H1 (cell line): ENCODE data around the gene MLPH. TPM values are rescaled to one million over a fixed set of nuclear protein-coding genes. Genes with fewer than 3 reads are reported as not detected.

Experiments
- CTCF ChIA-PET: fragments of 300-600 bp; sonication (Branson Sonifier 250); formaldehyde crosslinking; loops from one replicate; lab custom pipeline; 2021; ENCODE audit not compliant: partially characterized antibody; lab: Charles Lee
- POLR2A ChIA-PET: fragments of 300-600 bp; sonication (Branson Sonifier 250); formaldehyde crosslinking; loops from one replicate; lab custom pipeline; 2021; ENCODE audit warnings: inconsistent platforms; ENCODE audit not compliant: partially characterized antibody; lab: Charles Lee
- DNase-seq, 2 experiments: peaks; one replicate each; pipeline versions ENCODE4 v3.0.0 to v3.0.0-alpha.2; 2010 to 2022; ENCODE audit warnings: low spot score in 2 of 2, low read depth in 1 of 2, mixed read lengths in 1 of 2
- FAIRE-seq: peaks from 2 replicates; lab custom pipeline; 2011; peaks lifted over from hg19 to GRCh38; lab: Jason Lieb, UNC
- H2AFZ ChIP-seq: 2 replicates; pipeline ENCODE4 v1.8.1; 2012; ENCODE audit warnings: low read length, inconsistent platforms
- H2AK5ac ChIP-seq: 2 replicates; pipeline ENCODE4 v1.6.1; 2013; ENCODE audit warnings: low read depth, low read length
- H2BK120ac ChIP-seq: replicated peaks from 2 replicates; pipeline ENCODE3; 2013; ENCODE audit warnings: low read depth, low read length, inconsistent platforms
- H2BK12ac ChIP-seq: 2 replicates; pipeline ENCODE4 v1.6.1; 2013; ENCODE audit warnings: low read depth, low read length
- H2BK15ac ChIP-seq: 2 replicates; pipeline ENCODE4 v1.6.1; 2013; ENCODE audit warnings: low read length
- H2BK20ac ChIP-seq: 2 replicates; pipeline ENCODE4 v1.6.1; 2013; ENCODE audit warnings: low read length
- H2BK5ac ChIP-seq: 2 replicates; pipeline ENCODE4 v1.6.1; 2013; ENCODE audit warnings: low read depth, low read length
- H3K14ac ChIP-seq: 2 replicates; pipeline ENCODE4 v1.6.1; 2013; ENCODE audit warnings: inconsistent platforms; ENCODE audit not compliant: insufficient read length
- H3K18ac ChIP-seq: 2 replicates; pipeline ENCODE4 v1.6.1; 2013; ENCODE audit warnings: low read length; ENCODE audit errors: extremely low read depth
- H3K23ac ChIP-seq: 2 replicates; pipeline ENCODE4 v1.6.1; 2013; ENCODE audit warnings: inconsistent platforms; ENCODE audit not compliant: insufficient read length
- H3K23me2 ChIP-seq: 2 replicates; pipeline ENCODE4 v1.6.1; 2013; ENCODE audit warnings: low read depth, low read length
- H3K27ac ChIP-seq: 2 replicates; pipeline ENCODE4 v1.6.1; 2011; ENCODE audit warnings: low read depth, low read length, inconsistent platforms
- H3K27me3 ChIP-seq, 4 experiments: replicated peaks in 1 of 4; 1 replicate in 1 of 4; 2 replicates in 3 of 4; pipeline versions ENCODE4 v1.6.1 to v1.8.1; 2011 to 2013; ENCODE audit warnings: low read length in 3 of 4, mild to moderate bottlenecking in 3 of 4, inconsistent platforms in 2 of 4, mixed read lengths in 2 of 4, moderate library complexity in 1 of 4; ENCODE audit not compliant: control insufficient read depth in 3 of 4, insufficient read depth in 3 of 4; ENCODE audit errors: extremely low read depth in 1 of 4
- H3K36me3 ChIP-seq, 4 experiments: 2 replicates each; pipeline versions ENCODE4 v1.6.1 to v1.8.1; 2011 to 2013; ENCODE audit warnings: mild to moderate bottlenecking in 4 of 4, low read length in 3 of 4, moderate library complexity in 2 of 4, control low read depth in 1 of 4, inconsistent platforms in 1 of 4; ENCODE audit not compliant: insufficient read depth in 4 of 4, control insufficient read depth in 2 of 4
- H3K4ac ChIP-seq: replicated peaks from 2 replicates; pipeline ENCODE3; 2013; ENCODE audit warnings: low read length, low read depth, mixed read lengths, inconsistent platforms; ENCODE audit not compliant: insufficient read length
- H3K4me1 ChIP-seq, 4 experiments: replicated peaks in 1 of 4; 1 replicate in 1 of 4; 2 replicates in 3 of 4; pipeline versions ENCODE4 v1.6.1 to v1.8.1; 2011 to 2013; ENCODE audit warnings: low read length in 3 of 4, inconsistent platforms in 2 of 4, mixed read lengths in 1 of 4; ENCODE audit not compliant: insufficient read depth in 4 of 4, control insufficient read depth in 3 of 4
- H3K4me2 ChIP-seq, 2 experiments: 2 replicates each; pipeline versions ENCODE4 v1.6.1 to v1.8.1; 2011 to 2013; ENCODE audit warnings: low read depth in 2 of 2, low read length in 2 of 2, control low read depth in 1 of 2, inconsistent platforms in 1 of 2, mild to moderate bottlenecking in 1 of 2; ENCODE audit not compliant: insufficient read depth in 1 of 2
- H3K4me3 ChIP-seq, 4 experiments: fragments of 200-600, 300-600 bp in 1 of 4; sonication (generic), shearing (Covaris generic), sonication (Bioruptor Twin) in 1 of 4; 2 replicates each; pipeline versions ENCODE4 v1.5.1 to v1.8.1; 2011 to 2016; ENCODE audit warnings: low read length in 4 of 4, low read depth in 3 of 4, control low read depth in 2 of 4, inconsistent platforms in 2 of 4, mild to moderate bottlenecking in 2 of 4, mixed read lengths in 1 of 4, moderate library complexity in 1 of 4; ENCODE audit not compliant: insufficient read depth in 2 of 4; ENCODE audit errors: extremely low read depth in 1 of 4
- H3K56ac ChIP-seq: replicated peaks from 2 replicates; pipeline ENCODE3; 2013; ENCODE audit warnings: low read depth, mild to moderate bottlenecking, mixed read lengths, low read length, inconsistent platforms; ENCODE audit not compliant: insufficient read length
- H3K79me1 ChIP-seq: 2 replicates; pipeline ENCODE4 v1.6.1; 2013; ENCODE audit warnings: low read depth, low read length, control low read depth
- H3K79me2 ChIP-seq, 2 experiments: 2 replicates each; pipeline versions ENCODE4 v1.6.1 to v1.8.1; 2012 to 2013; ENCODE audit warnings: low read length in 2 of 2, mild to moderate bottlenecking in 2 of 2, inconsistent platforms in 1 of 2; ENCODE audit not compliant: insufficient read depth in 2 of 2, control insufficient read depth in 1 of 2
- H3K9ac ChIP-seq, 4 experiments: replicated peaks in 1 of 4; 1 replicate in 1 of 4; 2 replicates in 3 of 4; pipeline versions ENCODE4 v1.6.1 to v1.8.1; 2011 to 2013; ENCODE audit warnings: low read depth in 3 of 4, low read length in 3 of 4, control low read depth in 2 of 4, mild to moderate bottlenecking in 2 of 4, moderate library complexity in 2 of 4, inconsistent platforms in 1 of 4; ENCODE audit errors: extremely low read depth in 1 of 4
- H3K9me3 ChIP-seq, 2 experiments: 2 replicates each; pipeline versions ENCODE4 v1.6.1 to v1.8.1; 2012 to 2013; ENCODE audit warnings: mild to moderate bottlenecking in 2 of 2, moderate library complexity in 2 of 2, control low read depth in 1 of 2, inconsistent platforms in 1 of 2, low read depth in 1 of 2, low read length in 1 of 2, mixed read lengths in 1 of 2; ENCODE audit not compliant: insufficient read depth in 2 of 2
- H4K20me1 ChIP-seq, 2 experiments: replicated peaks in 1 of 2; 2 replicates each; pipeline versions ENCODE3 to v1.8.1; 2011 to 2013; ENCODE audit warnings: inconsistent platforms in 2 of 2, low read length in 2 of 2, mild to moderate bottlenecking in 1 of 2; ENCODE audit not compliant: insufficient read depth in 2 of 2, control insufficient read depth in 1 of 2
- H4K5ac ChIP-seq: 2 replicates; pipeline ENCODE4 v1.6.1; 2013; ENCODE audit warnings: low read length, low read depth, mixed read lengths, inconsistent platforms; ENCODE audit not compliant: insufficient read length
- H4K8ac ChIP-seq: 2 replicates; pipeline ENCODE4 v1.8.0; 2013; ENCODE audit warnings: mild to moderate bottlenecking, moderate library complexity, low read length, inconsistent platforms; ENCODE audit not compliant: insufficient read depth; ENCODE audit errors: extremely low read depth
- H4K91ac ChIP-seq: replicated peaks from 2 replicates; pipeline ENCODE3; 2013; ENCODE audit warnings: low read length, mixed read lengths, inconsistent platforms; ENCODE audit not compliant: insufficient read length
- WGBS, 2 experiments: shearing (Covaris generic) in 1 of 2; methylation state at CpG; one replicate each; pipeline versions ENCODE4 v1.1.6 to v1.1.7; 2013 to 2015; ENCODE audit warnings: low lambda C conversion rate in 2 of 2, mixed read lengths in 2 of 2, inconsistent platforms in 1 of 2, low coverage in 1 of 2, missing lambda C conversion rate in 1 of 2; ENCODE audit not compliant: insufficient replicate concordance in 2 of 2, insufficient coverage in 1 of 2, insufficient read length in 1 of 2; ENCODE audit errors: extremely low coverage in 1 of 2, missing lambda C conversion rate in 1 of 2; 5-methylcytosine and 5-hydroxymethylcytosine counted together
- polyA plus RNA-seq, 7 experiments: library from polyadenylated mRNA; depleted of rRNA in 3 of 7; stranded (reverse) in 5 of 7; unstranded in 2 of 7; fragments of >200 nt in 5 of 7; fragments of 200-250 nt in 2 of 7; gene quantifications; 1 replicate in 5 of 7; 2 replicates in 1 of 7; 4 replicates in 1 of 7; pipeline versions ENCODE4 v1.2.1 to v1.2.3, GENCODE V29; 2011 to 2013; ENCODE audit warnings: missing spikeins in 2 of 7, mixed read lengths in 2 of 7
- total RNA-seq: library from RNA; stranded (reverse); fragmentation: NEBNext Ultra II Directional; extraction: Animal tissue kit (Norgen Biotek cat#: 25700); gene quantifications from 2 replicates; pipeline ENCODE4 v1.2.1, GENCODE V29; 2021

The MLPH gene
- total and polyA plus RNA-seq, 2 of the 8 experiments (the other 6 are each of a cell fraction or from before 2014, with no cell fraction given), result 12.7 to 17.0 TPM

DNA sequence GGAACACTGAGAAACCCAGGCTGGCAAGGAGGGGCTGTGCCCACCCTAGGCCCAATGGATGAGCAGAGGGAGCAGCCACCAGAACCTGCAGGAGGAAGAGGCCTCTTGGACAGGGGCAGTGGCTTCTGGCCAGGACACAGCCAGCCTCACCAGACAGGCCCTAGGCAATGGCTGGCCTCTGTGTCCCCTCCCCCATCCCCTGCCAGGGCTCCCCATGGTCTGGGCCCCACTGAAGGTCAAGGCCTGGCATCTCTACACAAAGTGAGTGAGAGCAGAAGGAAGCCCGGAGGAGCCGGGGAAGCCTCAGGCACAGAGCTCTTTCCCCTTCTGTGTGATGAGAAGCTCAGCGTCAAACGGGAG, 85.7 kb downstream of the MLPH start:
- Histone ChIP-seq H2BK12ac (no peak overlapping the region), H3K56ac (no peak overlapping the region), H2BK15ac (no peak overlapping the region), H4K91ac (no peak overlapping the region), H3K14ac (no peak overlapping the region), H3K36me3 (peaks cover 0 to 3% (median 1%) of the 10 kb centered on the region in 4 experiments; a peak in 1 of 8 replicates), H3K23ac (no peak overlapping the region), H3K79me2 (no peaks in the 10 kb centered on the region), H3K18ac (no peak overlapping the region), H2AFZ (no peak overlapping the region), H3K27ac (no peak overlapping the region), H3K27me3 (no peaks in the 10 kb centered on the region), H3K79me1 (no peaks in the 10 kb centered on the region), H4K8ac (no peak overlapping the region), H2BK120ac (no peak overlapping the region), H3K4me1 (peaks cover 0 to 8% (median 4%) of the 10 kb centered on the region in 4 experiments; a peak in 3 of 7 replicates), H4K5ac (no peak overlapping the region), H3K9ac (no peak overlapping the region), H2BK5ac (no peak overlapping the region), H4K20me1 (no peaks in the 10 kb centered on the region), H3K4ac (no peak overlapping the region), H2BK20ac (no peak overlapping the region), H2AK5ac (0 out of 2 replicates have a peak overlapping the region, but pooled peaks have one; percentile 26), H3K9me3 (no peaks in the 10 kb centered on the region), H3K4me2 (no peak overlapping the region), H3K4me3 (no peak overlapping the region), H3K23me2 (no peaks in the 10 kb centered on the region)
- WGBS, 2 experiments, result 75% methylated on average over 4 of the region's 4 CpGs; no CpG with 5 or more reads in 1 of the 2 experiments
- DNase-seq (peak in 1 of 2 experiments; percentile 56), FAIRE-seq (no peak)
- POLR2A ChIA-PET, result interaction anchor here (0.8 to 4.1 kb wide), 11 partner anchors 10 to 151 kb away, joined by 3 to 27 read pairs (median 4); partner anchors contain the start of gene RAB17
- CTCF ChIA-PET, result interaction anchor here (0.6 to 8.1 kb wide), 63 partner anchors 10 to 447 kb away, joined by 3 to 107 read pairs (median 6); partner anchors contain the start of genes COL6A3 and RAB17
